Calu3 (cell line): ENCODE results near the gene RIMBP2. TPM values are rescaled to one million over a fixed set of nuclear protein-coding genes. Genes with fewer than 3 reads are reported as not detected.

Experiments
- BruUV-seq: library from RNA; stranded (reverse); fragments of 400-500 nt; replicated peaks from 2 replicates; lab custom pipeline; 2021; lab: Mats Ljungman, UMichigan
- CTCF ChIA-PET: fragments of 300-600 bp; sonication (Branson Sonifier 250); formaldehyde crosslinking; loops from one replicate; lab custom pipeline; 2022; ENCODE audit warnings: antibody characterized with exemption; lab: Charles Lee
- DNase-seq: peaks from one replicate; pipeline ENCODE4 v3.0.0; 2022
- H3K27ac Mint-ChIP-seq: one replicate; pipeline ENCODE4 v1.8.0; 2022; ENCODE audit warnings: mixed read lengths; ENCODE audit not compliant: unreplicated experiment
- H3K27me3 Mint-ChIP-seq: one replicate; pipeline ENCODE4 v1.8.0; 2022; ENCODE audit warnings: mixed read lengths; ENCODE audit not compliant: unreplicated experiment
- H3K36me3 Mint-ChIP-seq: one replicate; pipeline ENCODE4 v1.8.0; 2022; ENCODE audit warnings: mild to moderate bottlenecking, moderate library complexity, mixed read lengths; ENCODE audit not compliant: insufficient read depth, unreplicated experiment
- H3K4me1 Mint-ChIP-seq: one replicate; pipeline ENCODE4 v1.8.0; 2022; ENCODE audit warnings: mild to moderate bottlenecking, low read depth, mixed read lengths; ENCODE audit not compliant: unreplicated experiment
- H3K4me3 Mint-ChIP-seq: one replicate; pipeline ENCODE4 v1.8.0; 2022; ENCODE audit warnings: mild to moderate bottlenecking, low read depth, moderate library complexity, mixed read lengths; ENCODE audit not compliant: unreplicated experiment
- H3K9me3 Mint-ChIP-seq: one replicate; pipeline ENCODE4 v1.8.0; 2022; ENCODE audit warnings: low read depth, mixed read lengths; ENCODE audit not compliant: unreplicated experiment
- intact Hi-C: fragments of 100-400 bp; cut with micrococcal nuclease; formaldehyde crosslinking; loops from one replicate; pipeline ENCODE4 v1.10.0; 2022; ENCODE audit not compliant: unreplicated experiment
- total RNA-seq: library from RNA; stranded (reverse); gene quantifications from 2 replicates; pipeline ENCODE4 v1.2.3, GENCODE V29; 2022
- TF ChIP-seq, protein P1 (sequence below): fragments of 200-600 bp; IDR thresholded peaks from one replicate; pipeline ENCODE4 v1.8.0; 2022; ENCODE audit warnings: antibody characterized with exemption; ENCODE audit not compliant: unreplicated experiment

Gene RIMBP2
- total RNA-seq, 1 experiment from 2014 or later = 6.1 TPM

DNA sequence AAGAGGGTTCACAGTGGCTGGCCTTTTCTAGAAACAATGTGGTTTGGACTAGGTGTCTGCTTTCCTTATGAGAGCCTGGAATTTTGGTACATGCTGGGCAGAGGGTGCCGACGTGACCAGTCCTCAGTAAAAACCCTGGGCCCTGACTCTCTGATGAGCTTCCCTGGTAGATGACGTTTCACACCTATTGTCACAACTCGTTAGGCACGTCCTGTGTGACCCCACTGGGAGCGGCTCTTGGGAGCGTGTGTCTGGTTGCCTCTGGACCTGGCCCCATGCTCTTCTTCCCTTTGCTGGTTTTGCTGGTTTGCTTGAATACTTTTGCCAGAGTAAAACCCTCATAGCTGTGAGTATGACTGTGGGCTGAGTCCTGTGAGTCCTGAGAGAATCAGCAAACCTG, 136.9 kb downstream of the RIMBP2 start:
- no peak for DNase-seq
- BruUV-seq = no TSS peak
- Mint-ChIP-seq H3K27me3 (no peaks in the 10 kb centered on the region), H3K27ac (no peak overlapping the region), H3K4me1 (no peaks in the 10 kb centered on the region), H3K4me3 (no peak overlapping the region), H3K36me3 (no peaks in the 10 kb centered on the region), H3K9me3 (peaks cover 12% of the 10 kb centered on the region)
- intact Hi-C loops = no loop called here
- CTCF ChIA-PET = interaction anchor here (0.6 kb wide), 1 partner anchor 10 kb away, joined by 6 read pairs; no protein-coding TSS in a partner anchor
- TF ChIP-seq, protein P1, sequence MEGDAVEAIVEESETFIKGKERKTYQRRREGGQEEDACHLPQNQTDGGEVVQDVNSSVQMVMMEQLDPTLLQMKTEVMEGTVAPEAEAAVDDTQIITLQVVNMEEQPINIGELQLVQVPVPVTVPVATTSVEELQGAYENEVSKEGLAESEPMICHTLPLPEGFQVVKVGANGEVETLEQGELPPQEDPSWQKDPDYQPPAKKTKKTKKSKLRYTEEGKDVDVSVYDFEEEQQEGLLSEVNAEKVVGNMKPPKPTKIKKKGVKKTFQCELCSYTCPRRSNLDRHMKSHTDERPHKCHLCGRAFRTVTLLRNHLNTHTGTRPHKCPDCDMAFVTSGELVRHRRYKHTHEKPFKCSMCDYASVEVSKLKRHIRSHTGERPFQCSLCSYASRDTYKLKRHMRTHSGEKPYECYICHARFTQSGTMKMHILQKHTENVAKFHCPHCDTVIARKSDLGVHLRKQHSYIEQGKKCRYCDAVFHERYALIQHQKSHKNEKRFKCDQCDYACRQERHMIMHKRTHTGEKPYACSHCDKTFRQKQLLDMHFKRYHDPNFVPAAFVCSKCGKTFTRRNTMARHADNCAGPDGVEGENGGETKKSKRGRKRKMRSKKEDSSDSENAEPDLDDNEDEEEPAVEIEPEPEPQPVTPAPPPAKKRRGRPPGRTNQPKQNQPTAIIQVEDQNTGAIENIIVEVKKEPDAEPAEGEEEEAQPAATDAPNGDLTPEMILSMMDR = no peak

DNA sequence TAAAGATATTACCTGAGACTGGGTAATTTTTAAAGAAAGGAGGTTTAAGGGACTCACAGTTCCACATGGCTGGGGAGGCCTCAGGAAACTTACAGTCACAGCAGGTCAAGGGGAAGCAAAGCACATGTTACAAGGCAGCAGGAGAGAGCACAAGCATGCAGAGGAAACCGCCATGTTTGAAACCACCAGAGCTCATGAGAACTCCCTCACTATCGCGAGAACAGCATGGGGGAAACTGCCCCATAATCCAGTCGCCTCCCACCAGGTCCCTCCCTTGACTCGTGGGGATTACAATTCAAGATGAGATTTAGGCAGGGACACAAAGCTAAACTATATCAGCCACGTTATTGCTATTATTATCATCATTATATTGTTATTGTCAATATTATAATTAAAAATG, 138.7 kb downstream of the RIMBP2 start:
- Mint-ChIP-seq H3K27ac (no peak overlapping the region), H3K9me3 (peaks cover 12% of the 10 kb centered on the region), H3K27me3 (no peaks in the 10 kb centered on the region), H3K4me3 (no peak overlapping the region), H3K4me1 (no peaks in the 10 kb centered on the region), H3K36me3 (no peaks in the 10 kb centered on the region)
- BruUV-seq = no TSS peak
- intact Hi-C loops = no loop called here
- no peak for DNase-seq
- TF ChIP-seq, protein P1 = no peak
- CTCF ChIA-PET = no interaction called here

GRCh38 chr12:130576371-130576816, 139.7 kb downstream of the RIMBP2 start:
- no TSS peak for BruUV-seq
- Mint-ChIP-seq H3K9me3 (peaks cover 12% of the 10 kb centered on the region), H3K36me3 (no peaks in the 10 kb centered on the region), H3K4me3 (no peak overlapping the region), H3K27ac (no peak overlapping the region), H3K4me1 (no peaks in the 10 kb centered on the region), H3K27me3 (no peaks in the 10 kb centered on the region)
- no peak for DNase-seq
- intact Hi-C loops = no loop called here
- CTCF ChIA-PET = no interaction called here
- TF ChIP-seq, protein P1 = no peak

DNA sequence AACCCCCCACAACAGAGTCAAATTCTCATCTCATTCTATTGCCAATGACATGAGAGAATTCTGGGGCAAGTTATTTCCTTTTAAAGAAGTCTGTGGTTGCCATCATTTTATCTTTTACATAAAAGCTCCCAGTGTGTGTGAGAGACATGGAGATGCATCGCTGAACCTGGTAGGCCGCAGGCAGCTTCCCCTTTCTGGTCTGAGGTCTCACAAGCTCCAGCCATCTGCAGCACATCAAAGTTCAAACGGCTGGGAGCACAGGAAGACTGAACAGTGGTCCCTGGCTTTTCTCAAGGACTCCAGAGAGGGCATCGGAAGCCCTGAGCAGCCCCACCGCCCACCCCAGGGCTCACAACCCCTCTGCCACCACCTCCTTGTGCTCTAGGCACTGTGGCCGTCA, 141.7 kb downstream of the RIMBP2 start:
- Mint-ChIP-seq H3K36me3 (no peaks in the 10 kb centered on the region), H3K27me3 (no peaks in the 10 kb centered on the region), H3K4me3 (no peak overlapping the region), H3K27ac (no peak overlapping the region), H3K4me1 (no peaks in the 10 kb centered on the region), H3K9me3 (peaks cover 21% of the 10 kb centered on the region)
- TF ChIP-seq, protein P1 = no peak
- DNase-seq = no peak
- CTCF ChIA-PET = no interaction called here
- intact Hi-C loops = no loop called here
- BruUV-seq = no TSS peak
